ENCODE results near the gene APOL1.

DNA sequence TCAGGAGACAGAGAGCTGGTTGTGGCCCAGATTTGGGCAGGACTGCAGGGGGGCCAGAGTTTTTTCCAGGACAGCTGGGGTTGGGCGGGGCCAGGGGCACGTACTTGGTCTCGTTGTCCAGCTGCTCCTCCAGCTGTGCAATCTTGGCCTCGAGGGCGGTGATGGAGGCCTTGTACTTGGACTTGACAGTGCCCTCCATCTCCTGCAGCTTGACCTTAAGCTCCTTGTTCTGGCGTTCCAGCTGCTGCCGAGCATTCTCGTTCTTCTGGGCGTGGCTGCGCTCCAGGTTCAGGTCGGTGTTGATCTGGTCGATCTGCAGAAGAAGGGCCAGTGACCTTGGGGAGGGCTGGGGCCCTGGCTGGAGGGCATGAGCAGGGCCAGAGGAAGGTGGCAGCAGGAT is 32.1 kb downstream of the APOL1 start:
- TF ChIP-seq, protein P1, sequence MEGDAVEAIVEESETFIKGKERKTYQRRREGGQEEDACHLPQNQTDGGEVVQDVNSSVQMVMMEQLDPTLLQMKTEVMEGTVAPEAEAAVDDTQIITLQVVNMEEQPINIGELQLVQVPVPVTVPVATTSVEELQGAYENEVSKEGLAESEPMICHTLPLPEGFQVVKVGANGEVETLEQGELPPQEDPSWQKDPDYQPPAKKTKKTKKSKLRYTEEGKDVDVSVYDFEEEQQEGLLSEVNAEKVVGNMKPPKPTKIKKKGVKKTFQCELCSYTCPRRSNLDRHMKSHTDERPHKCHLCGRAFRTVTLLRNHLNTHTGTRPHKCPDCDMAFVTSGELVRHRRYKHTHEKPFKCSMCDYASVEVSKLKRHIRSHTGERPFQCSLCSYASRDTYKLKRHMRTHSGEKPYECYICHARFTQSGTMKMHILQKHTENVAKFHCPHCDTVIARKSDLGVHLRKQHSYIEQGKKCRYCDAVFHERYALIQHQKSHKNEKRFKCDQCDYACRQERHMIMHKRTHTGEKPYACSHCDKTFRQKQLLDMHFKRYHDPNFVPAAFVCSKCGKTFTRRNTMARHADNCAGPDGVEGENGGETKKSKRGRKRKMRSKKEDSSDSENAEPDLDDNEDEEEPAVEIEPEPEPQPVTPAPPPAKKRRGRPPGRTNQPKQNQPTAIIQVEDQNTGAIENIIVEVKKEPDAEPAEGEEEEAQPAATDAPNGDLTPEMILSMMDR (conservative IDR thresholded peaks at IDR 0.05) = no peak
- no peak for TF ChIP-seq EZH2 (IDR thresholded peaks at IDR 0.05; ENCODE audit: low read depth)

Data from PC-9 (cell line).